WTC11 (cell line): ENCODE measurements around the gene COL25A1.

ENCODE experiments used
- CREB1 ChIP-seq: sonication (generic); formaldehyde crosslinking; IDR thresholded peaks from 2 replicates; pipeline ENCODE4 v1.8.0; 2023; ENCODE audit warnings: mild to moderate bottlenecking, missing genetic modification reagents
- ETV6 ChIP-seq: sonication (generic); formaldehyde crosslinking; IDR thresholded peaks from 2 replicates; pipeline ENCODE4 v1.8.1; 2022; ENCODE audit warnings: mild to moderate bottlenecking, missing genetic modification reagents
- FOXP4 ChIP-seq: sonication (generic); formaldehyde crosslinking; IDR thresholded peaks from 2 replicates; pipeline ENCODE4 v1.8.0; 2022; ENCODE audit warnings: mild to moderate bottlenecking, missing genetic modification reagents
- JUN ChIP-seq: sonication (generic); formaldehyde crosslinking; IDR thresholded peaks from 2 replicates; pipeline ENCODE4 v1.8.0; 2023; ENCODE audit warnings: mild to moderate bottlenecking, missing genetic modification reagents
- NR1H2 ChIP-seq: sonication (generic); formaldehyde crosslinking; IDR thresholded peaks from 2 replicates; pipeline ENCODE4 v1.9.0; 2021; ENCODE audit warnings: mild to moderate bottlenecking, moderate library complexity, missing genetic modification reagents
- NR2C2 ChIP-seq: sonication (generic); formaldehyde crosslinking; IDR thresholded peaks from 2 replicates; pipeline ENCODE4 v1.8.0; 2022; ENCODE audit warnings: mild to moderate bottlenecking, missing genetic modification reagents
- SMAD3 ChIP-seq: sonication (generic); formaldehyde crosslinking; IDR thresholded peaks from 2 replicates; pipeline ENCODE4 v1.8.0; 2022; ENCODE audit warnings: missing genetic modification reagents, mild to moderate bottlenecking, borderline replicate concordance
- ZNF232 ChIP-seq: sonication (generic); formaldehyde crosslinking; IDR thresholded peaks from 2 replicates; pipeline ENCODE4 v1.8.0; 2022; ENCODE audit warnings: mild to moderate bottlenecking, missing genetic modification reagents
- TF ChIP-seq, protein P1 (sequence below): fragments of 200-600 bp; IDR thresholded peaks from 2 replicates; pipeline ENCODE4 v1.8.0; 2022; ENCODE audit warnings: antibody characterized with exemption
- TF ChIP-seq, protein P2 (sequence below): sonication (generic); formaldehyde crosslinking; IDR thresholded peaks from 2 replicates; pipeline ENCODE4 v1.8.1; 2022; ENCODE audit warnings: mild to moderate bottlenecking, missing genetic modification reagents, moderate library complexity, borderline replicate concordance
- TF ChIP-seq, protein P3 (sequence below): sonication (generic); formaldehyde crosslinking; IDR thresholded peaks from 2 replicates; pipeline ENCODE4 v1.8.1; 2022; ENCODE audit warnings: low read depth, mild to moderate bottlenecking, moderate library complexity, missing genetic modification reagents, borderline replicate concordance
- TF ChIP-seq, protein P4 (sequence below): sonication (generic); formaldehyde crosslinking; IDR thresholded peaks from 2 replicates; pipeline ENCODE4 v1.8.1; 2022; ENCODE audit warnings: mild to moderate bottlenecking, moderate library complexity, missing genetic modification reagents

DNA sequence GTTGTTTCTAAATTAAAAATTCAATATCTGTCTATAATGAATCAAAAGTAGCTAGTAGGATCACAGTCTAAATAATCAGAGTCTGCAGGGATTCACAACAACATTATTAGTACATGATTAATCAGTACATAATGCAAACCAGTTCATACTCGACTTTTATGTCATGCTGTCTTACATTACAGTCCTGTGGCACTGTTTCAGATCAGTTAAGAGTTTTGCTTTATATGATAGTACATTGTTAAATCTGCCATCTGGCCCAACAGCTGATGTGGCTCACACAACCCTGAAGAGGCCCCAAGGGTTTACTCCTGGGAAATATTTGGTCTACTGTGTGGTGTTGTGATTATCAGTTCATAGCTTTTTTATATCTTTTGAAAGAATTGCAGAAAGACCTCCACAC is 292.5 kb downstream of the COL25A1 start:
- TF ChIP-seq NR1H2: no peak
- no peak for TF ChIP-seq JUN (CRISPR knock-in tag)
- no peak for TF ChIP-seq CREB1
- TF ChIP-seq, protein P1, sequence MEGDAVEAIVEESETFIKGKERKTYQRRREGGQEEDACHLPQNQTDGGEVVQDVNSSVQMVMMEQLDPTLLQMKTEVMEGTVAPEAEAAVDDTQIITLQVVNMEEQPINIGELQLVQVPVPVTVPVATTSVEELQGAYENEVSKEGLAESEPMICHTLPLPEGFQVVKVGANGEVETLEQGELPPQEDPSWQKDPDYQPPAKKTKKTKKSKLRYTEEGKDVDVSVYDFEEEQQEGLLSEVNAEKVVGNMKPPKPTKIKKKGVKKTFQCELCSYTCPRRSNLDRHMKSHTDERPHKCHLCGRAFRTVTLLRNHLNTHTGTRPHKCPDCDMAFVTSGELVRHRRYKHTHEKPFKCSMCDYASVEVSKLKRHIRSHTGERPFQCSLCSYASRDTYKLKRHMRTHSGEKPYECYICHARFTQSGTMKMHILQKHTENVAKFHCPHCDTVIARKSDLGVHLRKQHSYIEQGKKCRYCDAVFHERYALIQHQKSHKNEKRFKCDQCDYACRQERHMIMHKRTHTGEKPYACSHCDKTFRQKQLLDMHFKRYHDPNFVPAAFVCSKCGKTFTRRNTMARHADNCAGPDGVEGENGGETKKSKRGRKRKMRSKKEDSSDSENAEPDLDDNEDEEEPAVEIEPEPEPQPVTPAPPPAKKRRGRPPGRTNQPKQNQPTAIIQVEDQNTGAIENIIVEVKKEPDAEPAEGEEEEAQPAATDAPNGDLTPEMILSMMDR: no peak
- TF ChIP-seq SMAD3 (CRISPR knock-in tag): no peak
- no peak for TF ChIP-seq NR2C2 (CRISPR knock-in tag)
- TF ChIP-seq, protein P2, sequence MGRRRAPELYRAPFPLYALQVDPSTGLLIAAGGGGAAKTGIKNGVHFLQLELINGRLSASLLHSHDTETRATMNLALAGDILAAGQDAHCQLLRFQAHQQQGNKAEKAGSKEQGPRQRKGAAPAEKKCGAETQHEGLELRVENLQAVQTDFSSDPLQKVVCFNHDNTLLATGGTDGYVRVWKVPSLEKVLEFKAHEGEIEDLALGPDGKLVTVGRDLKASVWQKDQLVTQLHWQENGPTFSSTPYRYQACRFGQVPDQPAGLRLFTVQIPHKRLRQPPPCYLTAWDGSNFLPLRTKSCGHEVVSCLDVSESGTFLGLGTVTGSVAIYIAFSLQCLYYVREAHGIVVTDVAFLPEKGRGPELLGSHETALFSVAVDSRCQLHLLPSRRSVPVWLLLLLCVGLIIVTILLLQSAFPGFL: no peak
- TF ChIP-seq, protein P3, sequence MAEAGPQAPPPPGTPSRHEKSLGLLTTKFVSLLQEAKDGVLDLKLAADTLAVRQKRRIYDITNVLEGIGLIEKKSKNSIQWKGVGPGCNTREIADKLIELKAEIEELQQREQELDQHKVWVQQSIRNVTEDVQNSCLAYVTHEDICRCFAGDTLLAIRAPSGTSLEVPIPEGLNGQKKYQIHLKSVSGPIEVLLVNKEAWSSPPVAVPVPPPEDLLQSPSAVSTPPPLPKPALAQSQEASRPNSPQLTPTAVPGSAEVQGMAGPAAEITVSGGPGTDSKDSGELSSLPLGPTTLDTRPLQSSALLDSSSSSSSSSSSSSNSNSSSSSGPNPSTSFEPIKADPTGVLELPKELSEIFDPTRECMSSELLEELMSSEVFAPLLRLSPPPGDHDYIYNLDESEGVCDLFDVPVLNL (CRISPR knock-in tag): no peak
- TF ChIP-seq, protein P4, sequence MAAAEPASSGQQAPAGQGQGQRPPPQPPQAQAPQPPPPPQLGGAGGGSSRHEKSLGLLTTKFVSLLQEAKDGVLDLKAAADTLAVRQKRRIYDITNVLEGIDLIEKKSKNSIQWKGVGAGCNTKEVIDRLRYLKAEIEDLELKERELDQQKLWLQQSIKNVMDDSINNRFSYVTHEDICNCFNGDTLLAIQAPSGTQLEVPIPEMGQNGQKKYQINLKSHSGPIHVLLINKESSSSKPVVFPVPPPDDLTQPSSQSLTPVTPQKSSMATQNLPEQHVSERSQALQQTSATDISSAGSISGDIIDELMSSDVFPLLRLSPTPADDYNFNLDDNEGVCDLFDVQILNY (CRISPR knock-in tag): no peak
- no peak for TF ChIP-seq ETV6
- no peak for TF ChIP-seq ZNF232 (CRISPR knock-in tag)
- TF ChIP-seq FOXP4 (CRISPR knock-in tag): no peak
